ENCODE measurements around the gene MAPK13. TPM values are rescaled to one million over a fixed set of nuclear protein-coding genes. Genes with fewer than 3 reads are reported as not detected.
"Not testable (repeated sequence)": the region's sequence is repeated elsewhere in the genome, so short reads cannot be mapped to it uniquely, and the experiment has no call there.

The MAPK13 gene
- total RNA-seq, 1 donor from 2014 or later, result 1.0 TPM

DNA sequence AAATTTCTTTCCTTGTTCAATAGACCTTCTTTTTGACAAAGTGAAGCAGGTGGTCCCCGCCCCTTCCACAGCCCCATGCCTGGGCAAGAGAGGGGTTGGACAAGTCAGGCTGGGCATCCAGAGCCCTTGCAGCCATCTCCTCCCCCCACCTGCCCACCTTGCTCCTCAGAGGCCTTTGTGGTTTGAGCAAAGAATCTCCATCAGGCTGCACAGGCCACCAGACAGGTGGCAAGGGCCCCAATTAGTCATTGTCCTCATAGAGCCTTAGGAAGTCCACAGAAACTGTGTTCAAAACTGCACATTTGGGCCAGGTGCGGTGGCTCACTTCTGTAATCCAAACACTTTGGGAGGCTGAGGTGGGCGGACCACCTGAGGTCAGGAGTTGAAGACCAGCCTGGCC, 1.5 kb upstream of the MAPK13 start:
- no peak overlapping the region for H3K27ac Mint-ChIP-seq (ENCODE audit: unreplicated experiment)
- no peak for DNase-seq (ENCODE audit: low spot score)
- H3K4me3 Mint-ChIP-seq (ENCODE audit: unreplicated experiment), result no peak overlapping the region
- H3K27me3 Mint-ChIP-seq (ENCODE audit: low read depth), result no peaks in the 10 kb centered on the region
- TF ChIP-seq, protein P1, sequence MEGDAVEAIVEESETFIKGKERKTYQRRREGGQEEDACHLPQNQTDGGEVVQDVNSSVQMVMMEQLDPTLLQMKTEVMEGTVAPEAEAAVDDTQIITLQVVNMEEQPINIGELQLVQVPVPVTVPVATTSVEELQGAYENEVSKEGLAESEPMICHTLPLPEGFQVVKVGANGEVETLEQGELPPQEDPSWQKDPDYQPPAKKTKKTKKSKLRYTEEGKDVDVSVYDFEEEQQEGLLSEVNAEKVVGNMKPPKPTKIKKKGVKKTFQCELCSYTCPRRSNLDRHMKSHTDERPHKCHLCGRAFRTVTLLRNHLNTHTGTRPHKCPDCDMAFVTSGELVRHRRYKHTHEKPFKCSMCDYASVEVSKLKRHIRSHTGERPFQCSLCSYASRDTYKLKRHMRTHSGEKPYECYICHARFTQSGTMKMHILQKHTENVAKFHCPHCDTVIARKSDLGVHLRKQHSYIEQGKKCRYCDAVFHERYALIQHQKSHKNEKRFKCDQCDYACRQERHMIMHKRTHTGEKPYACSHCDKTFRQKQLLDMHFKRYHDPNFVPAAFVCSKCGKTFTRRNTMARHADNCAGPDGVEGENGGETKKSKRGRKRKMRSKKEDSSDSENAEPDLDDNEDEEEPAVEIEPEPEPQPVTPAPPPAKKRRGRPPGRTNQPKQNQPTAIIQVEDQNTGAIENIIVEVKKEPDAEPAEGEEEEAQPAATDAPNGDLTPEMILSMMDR (IDR thresholded peaks at IDR 0.05), result no peak
- no peaks in the 10 kb centered on the region for H3K36me3 Mint-ChIP-seq (ENCODE audit: low read depth)
- H3K9me3 Mint-ChIP-seq (ENCODE audit: low read depth), result no peaks in the 10 kb centered on the region
- H3K4me1 Mint-ChIP-seq (ENCODE audit: low read depth), result peaks cover 22% of the 10 kb centered on the region

DNA sequence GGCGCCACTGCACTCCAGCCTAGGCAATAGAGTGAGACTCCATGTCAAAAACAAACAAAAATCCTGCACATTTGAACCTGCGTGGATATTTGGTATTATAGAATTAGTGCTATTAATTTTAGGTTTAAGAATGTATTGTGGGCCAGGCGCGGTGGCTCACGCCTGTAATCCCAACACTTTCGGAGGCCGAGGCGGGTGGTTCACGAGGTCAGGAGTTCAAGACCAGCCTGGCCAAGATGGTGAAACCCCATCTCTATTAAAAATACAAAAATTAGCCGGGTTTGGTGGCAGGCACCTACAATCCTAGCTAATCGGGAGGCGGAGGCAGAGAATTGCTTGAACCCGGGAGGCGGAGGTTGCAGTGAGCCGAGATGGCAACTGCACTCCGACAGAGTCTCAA, 979 bp upstream of the MAPK13 start:
- H3K27ac Mint-ChIP-seq (ENCODE audit: unreplicated experiment); DNase-seq (ENCODE audit: low spot score); H3K36me3 Mint-ChIP-seq (ENCODE audit: low read depth); H3K4me3 Mint-ChIP-seq (ENCODE audit: unreplicated experiment); H3K9me3 Mint-ChIP-seq (ENCODE audit: low read depth); H3K27me3 Mint-ChIP-seq (ENCODE audit: low read depth): not testable (repeated sequence)
- peaks cover 22% of the 10 kb centered on the region for H3K4me1 Mint-ChIP-seq (ENCODE audit: low read depth)

DNA sequence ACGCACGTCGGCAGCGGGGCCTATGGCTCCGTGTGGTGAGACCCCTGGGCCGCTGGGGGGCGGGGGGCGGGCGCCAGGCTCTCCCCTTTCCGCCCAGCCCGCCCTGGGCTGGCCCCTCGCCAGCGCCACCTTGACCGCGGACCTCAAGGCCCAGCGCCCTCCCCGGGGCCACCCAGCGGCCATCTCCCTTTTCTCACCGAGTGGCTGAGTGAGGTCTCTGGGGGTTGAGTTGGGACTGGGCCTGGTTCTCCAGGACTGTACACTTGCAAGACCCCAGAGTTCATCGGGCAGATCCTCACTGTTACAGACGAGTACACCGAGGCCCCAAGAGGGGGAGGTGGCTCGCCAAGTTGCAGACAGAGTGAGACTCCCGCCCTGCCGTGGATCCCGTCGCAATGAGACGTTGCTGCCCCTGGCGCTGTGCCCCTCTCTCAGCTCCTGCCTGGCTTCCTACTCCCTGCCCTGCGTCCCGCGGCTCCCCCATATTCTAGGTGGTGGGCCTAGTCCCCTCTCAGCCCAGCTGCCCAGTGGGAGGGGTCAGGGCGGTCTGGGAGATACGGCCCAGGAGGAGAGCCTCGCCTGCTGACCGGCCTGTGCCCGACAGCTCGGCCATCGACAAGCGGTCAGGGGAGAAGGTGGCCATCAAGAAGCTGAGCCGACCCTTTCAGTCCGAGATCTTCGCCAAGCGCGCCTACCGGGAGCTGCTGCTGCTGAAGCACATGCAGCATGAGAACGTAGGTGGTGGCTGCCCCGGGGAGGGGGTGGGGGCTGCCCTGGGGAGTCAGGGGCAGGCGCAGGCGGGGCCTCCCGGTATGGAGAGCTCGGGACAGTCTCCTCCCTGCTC, 576 bp downstream of the MAPK13 start:
- Mint-ChIP-seq H3K4me3 (ENCODE audit: unreplicated experiment) (no peak overlapping the region), H3K9me3 (ENCODE audit: low read depth) (no peaks in the 10 kb centered on the region), H3K27ac (ENCODE audit: unreplicated experiment) (no peak overlapping the region), H3K4me1 (ENCODE audit: low read depth) (peaks cover 22% of the 10 kb centered on the region), H3K27me3 (ENCODE audit: low read depth) (no peaks in the 10 kb centered on the region), H3K36me3 (ENCODE audit: low read depth) (no peaks in the 10 kb centered on the region)
- DNase-seq (ENCODE audit: low spot score), result no peak
- TF ChIP-seq, protein P1 (IDR thresholded peaks at IDR 0.05), result no peak

DNA sequence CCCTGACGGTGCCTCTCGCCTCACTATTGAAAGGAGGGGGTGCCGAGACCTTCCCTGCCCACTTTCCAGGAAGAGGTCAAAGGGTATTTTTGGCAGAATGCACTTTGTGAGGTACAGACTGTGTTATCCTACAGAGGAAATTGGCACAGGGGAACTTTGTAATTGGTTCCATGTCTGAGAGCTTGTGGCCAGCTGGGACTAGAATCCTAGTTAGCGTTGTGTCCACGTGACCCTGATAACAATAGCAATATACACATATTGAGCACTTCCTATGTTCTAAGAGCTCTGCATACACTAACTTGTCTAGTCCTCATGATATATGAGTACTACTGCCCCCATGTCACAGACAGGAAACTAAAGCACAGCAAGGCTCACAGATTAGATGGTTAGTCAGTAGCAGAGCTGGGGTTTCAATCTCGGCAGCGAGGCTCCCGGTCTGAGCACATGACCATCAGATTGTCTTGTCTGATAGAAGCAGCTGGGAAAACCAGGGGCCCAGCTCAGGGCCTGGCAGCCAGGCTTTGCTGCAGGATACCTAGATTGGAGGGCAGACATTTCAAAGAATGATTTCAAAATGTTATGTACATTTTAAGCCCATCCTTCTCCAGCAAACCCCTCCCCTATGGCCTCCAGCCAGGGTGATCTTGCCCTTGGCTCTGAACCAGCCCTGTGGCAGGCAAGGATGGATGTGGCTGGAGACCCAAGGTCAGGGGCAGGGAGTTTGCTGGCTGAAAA, 1.4 kb downstream of the MAPK13 start:
- Mint-ChIP-seq H3K27me3 (ENCODE audit: low read depth) (no peaks in the 10 kb centered on the region), H3K4me3 (ENCODE audit: unreplicated experiment) (no peak overlapping the region), H3K27ac (ENCODE audit: unreplicated experiment) (no peak overlapping the region), H3K4me1 (ENCODE audit: low read depth) (peaks cover 21% of the 10 kb centered on the region), H3K9me3 (ENCODE audit: low read depth) (no peaks in the 10 kb centered on the region), H3K36me3 (ENCODE audit: low read depth) (no peaks in the 10 kb centered on the region)
- TF ChIP-seq, protein P1 (IDR thresholded peaks at IDR 0.05), result no peak
- no peak for DNase-seq (ENCODE audit: low spot score)

DNA sequence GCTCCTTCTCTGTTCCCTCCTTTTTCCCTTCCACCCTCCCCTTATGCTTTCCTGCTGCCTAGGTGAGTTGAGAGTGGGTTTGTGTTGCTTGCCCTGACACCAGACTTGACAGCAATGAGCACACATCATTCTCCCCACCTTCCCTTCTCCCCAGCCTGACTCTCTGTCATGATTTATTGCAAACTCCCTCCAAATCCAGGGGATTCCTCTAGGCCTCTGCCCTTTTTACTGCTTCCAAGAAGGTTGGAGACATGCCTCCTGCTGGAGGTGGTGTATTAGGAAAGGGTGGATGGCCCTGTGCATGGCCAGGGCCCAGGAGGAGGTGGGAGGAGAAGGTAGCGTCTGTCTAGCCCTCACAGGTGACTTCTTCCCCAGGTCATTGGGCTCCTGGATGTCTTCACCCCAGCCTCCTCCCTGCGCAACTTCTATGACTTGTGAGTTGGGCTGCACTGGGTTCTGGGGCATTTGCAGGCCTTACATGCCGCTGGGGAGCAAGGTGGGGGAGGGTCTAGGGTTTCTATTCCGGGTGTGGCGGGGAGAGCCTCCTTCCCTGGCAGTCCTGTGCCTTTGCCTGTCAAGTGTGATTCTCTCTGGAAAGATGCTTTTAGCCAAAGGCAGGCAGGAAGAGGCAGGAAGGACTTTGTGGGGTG, 2.1 kb downstream of the MAPK13 start:
- Mint-ChIP-seq H3K27me3 (ENCODE audit: low read depth) (no peaks in the 10 kb centered on the region), H3K4me3 (ENCODE audit: unreplicated experiment) (no peak overlapping the region), H3K27ac (ENCODE audit: unreplicated experiment) (no peak overlapping the region), H3K4me1 (ENCODE audit: low read depth) (peaks cover 14% of the 10 kb centered on the region), H3K9me3 (ENCODE audit: low read depth) (no peaks in the 10 kb centered on the region), H3K36me3 (ENCODE audit: low read depth) (no peaks in the 10 kb centered on the region)
- DNase-seq (ENCODE audit: low spot score), result no peak
- TF ChIP-seq, protein P1 (IDR thresholded peaks at IDR 0.05), result no peak

Measured in chondrocyte (in vitro differentiated cells).